Suprapubic skin (tissue), 4 donors: Measurements from ENCODE around the gene TRMT11. TPM values are rescaled to one million over a fixed set of nuclear protein-coding genes. Genes with fewer than 3 reads are reported as not detected.

Experiments
- DNase-seq, 2 donors: peaks; one replicate each; pipeline ENCODE4 v3.0.0-alpha.2; 2019; ENCODE audit warnings: low spot score in 2 of 2
- H3K27ac ChIP-seq: fragments of 200-600 bp; sonication (generic); one replicate; pipeline ENCODE4 v1.5.1; 2019
- H3K27me3 ChIP-seq: fragments of 200-600 bp; sonication (generic); one replicate; pipeline ENCODE4 v1.5.1; 2019
- H3K36me3 ChIP-seq: fragments of 200-600 bp; sonication (generic); one replicate; pipeline ENCODE4 v1.5.1; 2019
- H3K4me1 ChIP-seq: fragments of 200-600 bp; sonication (generic); one replicate; pipeline ENCODE4 v1.5.1; 2019
- H3K4me3 ChIP-seq: fragments of 200-600 bp; sonication (generic); one replicate; pipeline ENCODE4 v1.5.1; 2019; ENCODE audit warnings: mild to moderate bottlenecking
- H3K9me3 ChIP-seq: fragments of 200-600 bp; sonication (generic); one replicate; pipeline ENCODE4 v1.5.1; 2019
- CTCF ChIP-seq, 2 donors: fragments of 200-600 bp in 1 of 2; fragments of 450-650 bp in 1 of 2; sonication (generic) in 1 of 2; IDR thresholded peaks; one replicate each; pipeline ENCODE4 v1.5.1; 2016 to 2019; ENCODE audit warnings: antibody characterized with exemption in 2 of 2, mild to moderate bottlenecking in 1 of 2, moderate library complexity in 1 of 2
- EP300 ChIP-seq: sonication (generic); formaldehyde crosslinking; IDR thresholded peaks from one replicate; pipeline ENCODE4 v1.6.1; 2017; ENCODE audit warnings: antibody characterized with exemption
- POLR2A ChIP-seq, 2 donors: fragments of 450-650 bp; IDR thresholded peaks; one replicate each; pipeline ENCODE4 v1.6.1; 2017; ENCODE audit warnings: antibody characterized with exemption in 2 of 2, mild to moderate bottlenecking in 2 of 2, moderate library complexity in 2 of 2
- POLR2AphosphoS5 ChIP-seq, 3 donors: sonication (generic); formaldehyde crosslinking; IDR thresholded peaks; one replicate each; pipeline ENCODE4 v1.6.1; 2017; ENCODE audit warnings: antibody characterized with exemption in 3 of 3
- WGBS: methylation state at CpG from one replicate; pipeline ENCODE4 v1.1.5; 2018; 5-methylcytosine and 5-hydroxymethylcytosine counted together
- total RNA-seq, 4 donors: library from RNA; depleted of rRNA; stranded (reverse); fragments of >200 nt; gene quantifications; one replicate each; pipeline ENCODE4 v1.1.0, GENCODE V29; 2016

TRMT11 gene
- total RNA-seq, 4 donors from 2014 or later, result 6.6 to 28.4 (median 11.1) TPM

- H3K27ac ChIP-seq, result no peak overlapping the region
- peaks cover 4% of the 10 kb centered on the region for H3K9me3 ChIP-seq
- H3K27me3 ChIP-seq, result no peaks in the 10 kb centered on the region
- no peaks in the 10 kb centered on the region for H3K4me1 ChIP-seq
- WGBS, result 87% methylated on average over 6 of the region's 6 CpGs
- no peak overlapping the region for H3K4me3 ChIP-seq
- no peak for DNase-seq
- no peaks in the 10 kb centered on the region for H3K36me3 ChIP-seq
- no peak for TF ChIP-seq CTCF (IDR thresholded peaks at IDR 0.05)
- TF ChIP-seq POLR2A (IDR thresholded peaks at IDR 0.05), result no peak
- TF ChIP-seq EP300, result no peak
- no peak for TF ChIP-seq POLR2AphosphoS5 (IDR thresholded peaks at IDR 0.05)
Measured at GRCh38 chr6:126063512-126064146, 77.3 kb downstream of the TRMT11 start.

- no peak overlapping the region for H3K27ac ChIP-seq
- H3K36me3 ChIP-seq, result no peaks in the 10 kb centered on the region
- TF ChIP-seq POLR2A (IDR thresholded peaks at IDR 0.05), result no peak
- TF ChIP-seq POLR2AphosphoS5 (IDR thresholded peaks at IDR 0.05), result no peak
- TF ChIP-seq EP300, result no peak
- no peak for TF ChIP-seq CTCF (IDR thresholded peaks at IDR 0.05)
Measured at GRCh38 chr6:126064257-126064747, 78.0 kb downstream of the TRMT11 start.

GRCh38 chr6:126064748-126065401 lies 78.5 kb downstream of the TRMT11 start:
- TF ChIP-seq POLR2AphosphoS5 (IDR thresholded peaks at IDR 0.05), result no peak
- no peak for TF ChIP-seq CTCF (IDR thresholded peaks at IDR 0.05)
- no peak for TF ChIP-seq POLR2A (IDR thresholded peaks at IDR 0.05)
- TF ChIP-seq EP300, result no peak
- no peaks in the 10 kb centered on the region for H3K4me1 ChIP-seq
- 69% methylated on average over 7 of the region's 7 CpGs for WGBS
- no peak overlapping the region for H3K4me3 ChIP-seq
- H3K36me3 ChIP-seq, result no peaks in the 10 kb centered on the region
- H3K27ac ChIP-seq, result no peak overlapping the region
- no peak for DNase-seq
- H3K9me3 ChIP-seq, result peaks cover 4% of the 10 kb centered on the region
- no peaks in the 10 kb centered on the region for H3K27me3 ChIP-seq

More at GRCh38 chr6:126064257-126064747, 78.0 kb downstream of the TRMT11 start:
- H3K27me3 ChIP-seq, result no peaks in the 10 kb centered on the region
- WGBS, result 55% methylated on average over 4 of the region's 4 CpGs
- peaks cover 4% of the 10 kb centered on the region for H3K9me3 ChIP-seq
- H3K4me3 ChIP-seq, result no peak overlapping the region
- H3K4me1 ChIP-seq, result no peaks in the 10 kb centered on the region
- no peak for DNase-seq

GRCh38 chr6:126066053-126067048 lies 80.0 kb downstream of the TRMT11 start:
- Histone ChIP-seq H3K36me3 (no peaks in the 10 kb centered on the region), H3K4me3 (no peak overlapping the region), H3K4me1 (peaks cover 5% of the 10 kb centered on the region), H3K27ac (no peak overlapping the region), H3K9me3 (peaks cover 4% of the 10 kb centered on the region), H3K27me3 (no peaks in the 10 kb centered on the region)
- no peak for DNase-seq
- no peak for TF ChIP-seq EP300
- no peak for TF ChIP-seq POLR2A (IDR thresholded peaks at IDR 0.05)
- no peak for TF ChIP-seq CTCF (IDR thresholded peaks at IDR 0.05)
- no peak for TF ChIP-seq POLR2AphosphoS5 (IDR thresholded peaks at IDR 0.05)
- 94% methylated on average over 12 of the region's 12 CpGs for WGBS
